ENCODE data around the gene GOLGA3. TPM values are rescaled to one million over a fixed set of nuclear protein-coding genes. Genes with fewer than 3 reads are reported as not detected.

GOLGA3 gene
- total and polyA plus RNA-seq, 2 experiments from 2014 or later, result 12.2 to 50.8 TPM

- H3K27me3 ChIP-seq, result no peaks in the 10 kb centered on the region
- no peak for TF ChIP-seq CTCF (IDR thresholded peaks at IDR 0.05; ENCODE audit: low read depth, low read length)
- no peak for DNase-seq (ENCODE audit: low read depth in 1 of 2, low spot score in 1 of 2)
- H3K36me3 ChIP-seq, result peaks cover 4% of the 10 kb centered on the region
- no peaks in the 10 kb centered on the region for H3K9me3 ChIP-seq (ENCODE audit: low read depth)
- H3K4me1 ChIP-seq (ENCODE audit: low read depth), result no peaks in the 10 kb centered on the region
- H3K4me3 ChIP-seq, result no peak overlapping the region
- no peak overlapping the region for H3K27ac ChIP-seq
Observed at GRCh38 chr12:132835076-132836025, 6.7 kb upstream of the GOLGA3 start.

GRCh38 chr12:132834181-132834711, 5.6 kb upstream of the GOLGA3 start:
- no peaks in the 10 kb centered on the region for H3K9me3 ChIP-seq (ENCODE audit: low read depth)
- no peak for DNase-seq (ENCODE audit: low read depth in 1 of 2, low spot score in 1 of 2)

GRCh38 chr12:132833341-132833740, 4.7 kb upstream of the GOLGA3 start:
- Histone ChIP-seq H3K27me3 (no peaks in the 10 kb centered on the region), H3K36me3 (no peaks in the 10 kb centered on the region), H3K4me1 (ENCODE audit: low read depth) (no peaks in the 10 kb centered on the region), H3K4me3 (no peak overlapping the region), H3K9me3 (ENCODE audit: low read depth) (no peaks in the 10 kb centered on the region), H3K27ac (no peak overlapping the region)
- no peak for DNase-seq (ENCODE audit: low read depth in 1 of 2, low spot score in 1 of 2)
- TF ChIP-seq CTCF (IDR thresholded peaks at IDR 0.05; ENCODE audit: low read depth, low read length), result no peak

More at GRCh38 chr12:132834181-132834711, 5.6 kb upstream of the GOLGA3 start:
- Histone ChIP-seq H3K27me3 (no peaks in the 10 kb centered on the region), H3K4me1 (ENCODE audit: low read depth) (no peaks in the 10 kb centered on the region), H3K4me3 (no peak overlapping the region), H3K27ac (no peak overlapping the region), H3K36me3 (no peaks in the 10 kb centered on the region)
- no peak for TF ChIP-seq CTCF (IDR thresholded peaks at IDR 0.05; ENCODE audit: low read depth, low read length)

GRCh38 chr12:132831771-132832170, 3.1 kb upstream of the GOLGA3 start:
- no peak overlapping the region for H3K27ac ChIP-seq

More at GRCh38 chr12:132831771-132832170, 3.1 kb upstream of the GOLGA3 start:
- no peaks in the 10 kb centered on the region for H3K27me3 ChIP-seq
- H3K9me3 ChIP-seq (ENCODE audit: low read depth), result no peaks in the 10 kb centered on the region
- no peaks in the 10 kb centered on the region for H3K36me3 ChIP-seq
- DNase-seq (ENCODE audit: low read depth in 1 of 2, low spot score in 1 of 2), result no peak
- no peak for TF ChIP-seq CTCF (IDR thresholded peaks at IDR 0.05; ENCODE audit: low read depth, low read length)
- no peaks in the 10 kb centered on the region for H3K4me1 ChIP-seq (ENCODE audit: low read depth)
- no peak overlapping the region for H3K4me3 ChIP-seq
